ENCODE measurements around the gene GLO1.
"Not testable (repeated sequence)": the region's sequence is repeated elsewhere in the genome, so short reads cannot be mapped to it uniquely, and the experiment has no call there.

The GLO1 gene

DNA sequence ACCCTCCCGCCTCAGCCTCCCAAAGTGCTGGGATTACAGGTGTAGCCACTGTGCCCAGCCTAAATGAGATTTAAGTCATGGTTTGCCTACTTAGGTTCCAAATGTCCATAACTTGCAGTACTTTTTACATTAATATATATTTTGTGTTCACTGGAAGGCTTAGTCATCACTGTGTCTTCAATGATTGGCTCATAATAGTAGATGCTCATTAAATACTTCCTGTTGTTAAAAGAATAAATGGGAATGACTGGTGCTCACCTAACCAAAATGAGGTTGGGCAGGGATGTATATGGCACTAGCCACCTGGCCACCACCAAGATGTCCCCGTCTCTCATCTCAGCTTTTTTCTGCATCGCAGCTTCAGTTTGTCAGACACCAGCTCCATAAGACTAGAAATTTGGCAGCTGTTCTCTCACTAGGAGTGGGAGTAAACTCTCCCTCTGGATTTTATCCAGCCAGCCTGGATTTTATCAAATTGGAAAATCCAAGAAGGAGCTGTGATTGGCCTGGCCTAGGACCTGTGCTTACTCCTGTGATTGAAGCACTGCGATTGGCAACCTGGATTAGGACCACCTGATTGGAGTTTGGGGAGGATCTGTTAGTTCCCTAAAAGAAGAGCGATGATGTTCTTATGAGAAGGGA lies 1.1 kb upstream of the GLO1 start:
- no peak for DNase-seq

DNA sequence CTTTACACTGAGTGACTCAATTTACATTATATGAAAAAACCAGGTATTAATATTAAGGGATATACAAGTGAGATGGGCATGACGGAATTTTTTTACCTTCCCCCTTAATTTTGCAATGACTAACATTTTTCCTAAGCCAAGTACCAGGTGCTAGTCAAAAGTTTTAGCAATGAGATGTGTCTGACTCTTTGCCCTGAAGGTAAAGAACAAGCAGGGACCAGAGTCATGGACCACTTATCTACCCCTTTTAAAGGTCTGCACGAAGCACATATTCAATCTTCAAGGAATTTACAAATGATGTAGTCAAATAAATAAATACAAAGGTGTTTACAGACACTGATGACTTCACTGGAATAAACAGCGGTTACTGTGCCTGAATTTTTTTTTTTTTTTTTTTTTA lies 1.4 kb downstream of the GLO1 start:
- DNase-seq: no peak

DNA sequence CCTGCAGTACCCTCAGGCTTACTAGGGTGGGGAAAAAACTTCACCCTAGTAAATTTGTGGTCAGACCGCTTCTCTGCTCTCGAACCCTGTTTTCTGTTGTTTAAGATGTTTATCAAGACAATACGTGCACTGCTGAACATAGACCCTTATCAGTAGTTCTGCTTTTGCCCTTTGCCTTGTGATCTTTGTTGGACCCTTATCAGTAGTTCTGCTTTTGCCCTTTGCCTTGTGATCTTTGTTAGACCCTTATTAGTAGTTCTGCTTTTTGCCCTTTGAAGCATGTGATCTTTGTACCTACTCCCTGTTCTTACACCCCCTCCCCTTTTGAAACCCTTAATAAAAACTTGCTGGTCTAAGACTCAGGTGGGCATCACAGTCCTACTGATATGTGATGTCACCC lies 3.2 kb downstream of the GLO1 start:
- not testable (repeated sequence) for DNase-seq

GRCh38 chr6:38697846-38698245 lies 5.1 kb downstream of the GLO1 start:
- DNase-seq: no peak

DNA sequence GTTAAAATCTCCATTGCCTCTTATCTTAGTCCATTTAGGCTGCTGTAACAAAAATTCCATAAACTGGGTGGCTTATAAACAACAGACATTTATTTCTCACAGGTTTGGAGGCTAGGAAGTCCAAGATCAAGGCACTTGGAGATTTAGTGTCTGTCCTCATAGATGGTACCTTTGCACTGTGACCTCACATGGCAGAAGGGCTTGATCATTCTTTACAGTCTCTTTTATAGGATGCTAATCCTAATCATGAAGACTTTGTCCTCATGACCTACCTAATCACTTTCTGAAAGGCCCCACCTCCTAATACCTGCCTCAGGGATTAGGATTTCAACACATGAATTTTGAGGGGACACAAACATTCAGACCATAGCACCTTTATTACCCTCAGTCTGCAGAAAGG lies 6.6 kb downstream of the GLO1 start:
- no peak for DNase-seq

GRCh38 chr6:38695933-38696332 lies 7.0 kb downstream of the GLO1 start:
- DNase-seq: no peak

DNA sequence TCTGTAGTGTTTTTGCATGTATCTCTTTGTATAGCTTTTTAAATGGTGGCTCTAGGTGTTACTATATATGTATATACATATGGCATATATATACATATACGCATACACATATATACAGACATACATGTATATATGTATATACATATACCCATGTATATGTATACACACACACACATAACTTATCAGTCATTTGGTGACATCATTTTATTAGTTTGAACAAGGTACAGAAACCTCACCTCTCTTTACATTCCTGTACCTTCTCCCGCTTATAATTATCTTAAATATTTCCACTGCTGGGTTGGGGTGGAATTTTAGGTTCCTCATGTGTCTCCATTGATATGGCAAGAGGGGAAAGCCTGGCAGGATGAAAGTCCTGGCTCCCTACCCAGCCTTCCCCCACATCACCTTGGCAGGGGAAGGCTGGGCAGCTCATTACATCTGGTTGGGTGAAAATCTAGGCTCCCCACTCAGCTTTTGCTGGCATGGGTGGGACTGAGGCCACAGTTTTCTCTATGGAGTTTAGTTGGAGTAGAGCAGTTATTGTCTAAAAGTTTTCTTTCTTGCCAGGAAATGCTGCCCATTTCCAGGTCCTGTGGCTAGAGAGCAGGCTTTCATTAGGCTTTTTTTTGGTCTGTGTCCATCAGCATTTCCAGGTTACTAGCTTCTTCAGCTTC lies 7.6 kb downstream of the GLO1 start:
- DNase-seq: no peak

DNA sequence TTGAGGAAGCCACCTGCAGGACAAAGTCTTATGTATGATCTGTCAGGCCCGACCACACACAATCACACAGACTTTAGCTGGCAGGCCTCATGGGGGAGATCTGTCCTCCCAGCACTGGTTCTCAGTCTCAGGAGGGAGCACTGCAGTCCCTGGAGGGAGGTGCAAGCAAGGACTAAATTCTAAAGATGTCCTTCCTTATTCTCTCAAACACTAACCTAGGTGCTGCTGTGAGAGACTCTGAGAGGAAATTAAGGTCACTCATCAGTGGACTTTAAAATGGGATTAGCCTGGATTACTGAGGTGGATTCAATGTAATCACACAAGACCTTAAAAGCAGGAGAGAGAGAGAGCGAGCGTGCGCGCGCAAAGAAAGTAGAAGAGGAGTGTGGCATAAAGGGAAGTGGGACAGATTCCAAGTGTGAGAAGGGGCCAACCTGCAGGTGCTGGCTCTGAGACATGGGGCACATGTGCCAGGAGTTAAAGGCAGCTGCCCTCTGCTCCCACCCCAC lies 14.3 kb downstream of the GLO1 start:
- DNase-seq: no peak

DNA sequence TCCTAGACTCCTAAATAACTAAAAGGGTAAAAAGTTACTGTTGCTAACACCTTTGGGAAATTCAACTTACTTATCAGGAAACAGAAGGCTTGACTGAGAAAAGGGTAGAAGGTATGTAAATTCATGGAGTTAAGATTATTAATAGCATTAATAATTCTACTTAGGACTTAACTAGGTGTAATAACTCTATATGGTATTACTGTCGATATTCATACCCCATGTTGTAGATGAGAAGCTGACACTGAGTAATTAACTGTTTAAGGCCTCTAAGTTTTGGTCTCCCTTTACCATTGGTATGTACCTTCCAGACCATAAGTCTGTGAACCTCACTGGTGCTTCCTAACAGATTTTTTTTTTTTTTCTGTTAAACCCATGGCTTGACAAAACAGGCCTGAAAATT lies 15.4 kb downstream of the GLO1 start:
- DNase-seq: no peak

DNA sequence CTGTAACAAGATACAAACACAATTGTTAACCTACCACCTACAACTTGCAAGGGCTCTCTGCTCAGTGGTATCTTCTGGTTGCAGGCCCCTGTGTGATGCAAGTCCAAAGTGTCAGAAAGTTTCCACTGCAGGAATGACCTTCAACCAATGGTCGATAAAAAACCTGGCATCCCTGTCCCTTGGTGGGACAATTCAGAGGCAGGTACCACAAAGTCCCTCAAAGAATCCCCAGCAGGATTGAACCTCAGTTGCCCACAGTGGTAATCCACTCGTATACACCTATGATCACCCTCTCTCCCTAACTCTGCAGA lies 15.9 kb downstream of the GLO1 start:
- DNase-seq: no peak

GRCh38 chr6:38686270-38687042 lies 16.5 kb downstream of the GLO1 start:
- no peak for DNase-seq

- DNase-seq: no peak
Measured at GRCh38 chr6:38684904-38685303, 18.0 kb downstream of the GLO1 start.

DNA sequence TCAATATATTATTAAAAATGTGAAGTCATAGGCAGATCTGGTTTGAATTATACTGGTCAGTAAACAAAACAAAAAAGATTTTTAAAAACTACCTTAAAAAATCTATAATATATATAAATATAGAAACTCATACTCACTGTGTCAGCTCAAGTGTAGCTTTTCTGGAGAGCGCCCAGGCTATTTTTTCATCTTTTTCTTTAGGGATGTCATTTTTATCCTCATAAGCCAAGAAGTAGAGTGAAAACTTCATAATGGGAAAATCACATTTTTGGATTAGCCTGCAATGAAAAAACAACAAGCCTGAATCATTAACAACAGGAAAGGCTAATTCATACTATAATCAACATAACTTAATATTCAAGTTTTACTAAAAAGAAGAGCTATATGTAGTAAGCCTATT lies 18.7 kb downstream of the GLO1 start:
- no peak for DNase-seq

GRCh38 chr6:38681850-38682249 lies 21.1 kb downstream of the GLO1 start:
- DNase-seq: no peak

GRCh38 chr6:38679668-38680067 lies 23.3 kb downstream of the GLO1 start:
- DNase-seq: no peak

GRCh38 chr6:38678178-38678760 lies 24.7 kb downstream of the GLO1 start:
- no peak for DNase-seq

DNA sequence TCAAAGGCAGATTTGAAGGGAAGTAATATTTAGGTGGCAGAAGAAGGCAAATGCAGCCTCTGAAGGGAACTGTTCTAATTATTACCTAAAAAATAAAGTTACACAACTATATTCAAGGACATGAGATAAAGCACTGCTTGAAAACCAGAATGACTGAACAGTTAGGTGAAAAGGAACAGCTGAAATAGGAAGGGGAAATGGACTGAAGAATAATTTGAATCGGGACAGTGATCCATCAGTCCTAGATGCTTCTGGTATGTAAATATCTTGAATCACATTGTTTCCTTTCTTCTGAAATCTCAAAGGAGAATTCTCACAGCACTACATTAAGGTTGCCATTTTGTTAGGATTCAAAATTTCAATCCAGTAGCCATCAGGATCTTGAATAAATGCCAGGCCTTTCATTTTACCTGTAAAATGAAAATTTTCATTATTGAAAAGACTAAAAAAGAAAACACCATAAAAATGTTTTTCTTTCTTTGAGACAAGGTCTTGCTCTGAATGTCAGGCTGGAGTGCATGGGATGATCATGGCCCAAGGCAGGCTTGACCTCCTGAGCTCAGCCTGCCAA lies 25.9 kb downstream of the GLO1 start:
- no peak for DNase-seq

- DNase-seq: no peak
Measured at GRCh38 chr6:38676236-38676973, 26.5 kb downstream of the GLO1 start.

- no peak for DNase-seq
Measured at GRCh38 chr6:38673397-38674165, 29.4 kb downstream of the GLO1 start.

DNA sequence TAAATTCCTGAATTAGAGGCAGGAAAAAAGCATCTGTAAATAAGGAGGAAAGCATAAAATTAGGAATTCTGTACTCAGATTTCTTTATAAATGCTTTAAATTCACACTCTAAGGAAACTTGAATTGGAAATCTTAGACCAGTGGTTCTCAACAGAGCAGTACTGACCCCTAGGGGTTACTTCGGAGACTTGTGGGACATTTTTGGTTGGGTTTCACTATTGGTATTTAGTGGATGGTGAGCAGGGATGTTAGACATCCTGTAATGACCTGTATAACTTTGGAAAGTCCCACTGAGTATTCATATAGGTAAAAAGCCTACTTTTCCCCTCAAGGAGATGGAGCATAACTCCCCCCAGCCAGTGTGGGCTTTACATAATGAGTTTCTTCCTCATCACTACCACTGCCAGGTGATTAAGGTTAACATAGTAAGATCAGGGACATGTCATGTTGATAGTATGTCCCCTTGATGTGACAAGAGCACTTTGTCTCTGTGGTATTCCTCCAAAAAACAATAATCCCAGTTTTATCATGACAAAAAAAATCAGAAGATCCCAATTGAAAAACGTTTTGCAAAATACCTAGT lies 31.0 kb downstream of the GLO1 start:
- no peak for DNase-seq

DNA sequence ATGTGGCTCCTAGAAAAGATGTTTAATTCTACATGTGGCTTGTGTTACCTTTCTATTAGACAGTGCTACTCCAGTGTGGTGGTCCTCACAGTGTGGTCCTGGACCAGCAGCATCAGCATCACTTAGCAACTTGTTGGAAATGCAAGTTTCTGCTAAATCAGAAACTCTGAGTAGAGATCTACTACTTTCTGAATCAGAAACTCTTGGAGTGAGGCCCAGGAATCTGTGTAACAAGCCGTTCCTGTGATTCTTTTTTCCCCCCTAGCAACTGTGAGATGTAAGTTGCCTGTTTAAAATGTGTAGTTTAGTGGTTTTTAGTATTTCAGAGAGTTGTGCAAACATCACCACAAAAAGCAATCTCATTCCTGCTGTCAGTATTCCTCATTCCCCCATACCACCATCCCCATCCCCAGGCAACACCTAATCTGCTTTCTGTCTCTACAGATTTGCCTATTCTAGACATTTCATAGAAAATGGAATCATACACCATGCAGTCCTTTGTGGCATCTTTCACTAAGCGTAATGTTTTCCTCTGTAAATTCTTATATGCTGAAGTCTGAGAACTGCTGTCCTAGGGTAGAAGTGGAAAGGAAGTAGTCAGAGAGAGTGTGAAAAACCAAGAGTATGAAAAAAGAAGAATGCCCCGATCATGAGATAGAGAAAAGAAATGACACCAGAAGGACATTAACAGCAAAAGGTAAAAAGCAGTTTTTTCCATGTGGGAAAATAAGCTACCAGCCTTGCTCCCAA lies 44.4 kb downstream of the GLO1 start:
- no peak for DNase-seq
